ENCODE measurements around the gene POLRMT. TPM values are rescaled to one million over a fixed set of nuclear protein-coding genes. Genes with fewer than 3 reads are reported as not detected.
A peak's percentile ranks its signal among the peaks of the same experiment; 100 is the strongest.

The POLRMT gene
- total RNA-seq, 1 donor from 2014 or later: 26.8 TPM

- intact Hi-C loops (cut with DNase I): no loop called here
- Histone ChIP-seq H3K4me1 (peaks cover 2 to 5% of the 10 kb centered on the region in 2 donors), H3K27me3 (peaks cover 32% of the 10 kb centered on the region), H3K9me3 (no peaks in the 10 kb centered on the region), H3K36me3 (no peaks in the 10 kb centered on the region), H3K4me3 (no peak overlapping the region), H3K27ac (no peak overlapping the region)
- no peak for DNase-seq (ENCODE audit: low spot score in 2 of 2)
- TF ChIP-seq CTCF (IDR thresholded peaks at IDR 0.05): no peak
Observed at GRCh38 chr19:591099-591958, 42.0 kb downstream of the POLRMT start.

- Histone ChIP-seq H3K27ac (no peak overlapping the region), H3K9me3 (no peaks in the 10 kb centered on the region), H3K36me3 (no peaks in the 10 kb centered on the region), H3K4me1 (peaks cover 2 to 5% of the 10 kb centered on the region in 2 donors), H3K4me3 (no peak overlapping the region), H3K27me3 (peaks cover 32% of the 10 kb centered on the region)
- intact Hi-C loops (cut with DNase I): no loop called here
- no peak for DNase-seq (ENCODE audit: low spot score in 2 of 2)
- TF ChIP-seq CTCF (IDR thresholded peaks at IDR 0.05): no peak
Observed at GRCh38 chr19:590750-591098, 42.6 kb downstream of the POLRMT start.

GRCh38 chr19:590396-590745, 43.0 kb downstream of the POLRMT start:
- no peak overlapping the region for H3K27ac ChIP-seq
- peaks cover 32% of the 10 kb centered on the region for H3K27me3 ChIP-seq
- no peak for DNase-seq (ENCODE audit: low spot score in 2 of 2)
- peak overlapping the region; percentile 22 to 30 for H3K4me3 ChIP-seq
- intact Hi-C loops (cut with DNase I): no loop called here
- H3K9me3 ChIP-seq: no peaks in the 10 kb centered on the region
- no peak for TF ChIP-seq CTCF (IDR thresholded peaks at IDR 0.05)
- H3K36me3 ChIP-seq: no peaks in the 10 kb centered on the region
- H3K4me1 ChIP-seq: peaks cover 2 to 5% of the 10 kb centered on the region in 2 donors

- H3K4me3 ChIP-seq: peak within 1 kb of the TSS; percentile 30 to 41
- peaks cover 32% of the 10 kb centered on the region for H3K27me3 ChIP-seq
- DNase-seq (ENCODE audit: low spot score in 2 of 2): no peak
- H3K27ac ChIP-seq: no peak within 1 kb of the TSS
- H3K36me3 ChIP-seq: no peaks in the 10 kb centered on the region
- H3K9me3 ChIP-seq: no peaks in the 10 kb centered on the region
- peaks cover 2 to 5% of the 10 kb centered on the region in 2 donors for H3K4me1 ChIP-seq
- TF ChIP-seq CTCF (IDR thresholded peaks at IDR 0.05): no peak
- intact Hi-C loops (cut with DNase I): no loop called here
Observed at GRCh38 chr19:589693-590395, 43.5 kb downstream of the POLRMT start, which contains the start of gene HCN2. Gene HCN2, plus strand, starts transcription at chr19:589881. Its CDS starts 65 bp downstream, at chr19:589946.

- Histone ChIP-seq H3K27ac (no peak overlapping the region), H3K9me3 (no peaks in the 10 kb centered on the region), H3K4me1 (peaks cover 2 to 5% of the 10 kb centered on the region in 2 donors), H3K4me3 (peak overlapping the region in 1 of 2 donors; percentile 41), H3K27me3 (peaks cover 32% of the 10 kb centered on the region), H3K36me3 (no peaks in the 10 kb centered on the region)
- intact Hi-C loops (cut with DNase I): no loop called here
- DNase-seq (ENCODE audit: low spot score in 2 of 2): no peak
- TF ChIP-seq CTCF (IDR thresholded peaks at IDR 0.05): no peak
Observed at GRCh38 chr19:588741-589692, 44.3 kb downstream of the POLRMT start.
